GM12878 (cell line): ENCODE data around the gene UMOD. TPM values are rescaled to one million over a fixed set of nuclear protein-coding genes. Genes with fewer than 3 reads are reported as not detected.

Source experiments
- ATAC-seq: fragments of 200-7000 bp; cut with Tn5 transposase; 3 replicates; pipeline ENCODE4 v1.9.1; 2020; ENCODE audit warnings: mild to moderate bottlenecking, moderate library complexity
- BruUV-seq: library from RNA; stranded (reverse); fragments of 400-500 nt; replicated peaks from 2 replicates; lab custom pipeline; 2021; lab: Mats Ljungman, UMichigan
- CTCF ChIA-PET: fragments of 300-600 bp; sonication (Branson Sonifier 250); formaldehyde crosslinking; extraction: SDS; loops from one replicate; lab custom pipeline; 2021; ENCODE audit warnings: inconsistent platforms; lab: Yijun Ruan, JAX
- POLR2A ChIA-PET: fragments of 350-600 bp; formaldehyde crosslinking; extraction: SDS; loops from one replicate; lab custom pipeline; 2021; ENCODE audit warnings: inconsistent platforms; lab: Charles Lee
- RAD21 ChIA-PET: fragments of 300-600 bp; sonication (Branson Sonifier 250); formaldehyde crosslinking; loops from one replicate; lab custom pipeline; 2023; ENCODE audit warnings: antibody characterized with exemption; ENCODE audit not compliant: unreplicated experiment; lab: Charles Lee
- SMC1A ChIA-PET: fragments of 300-600 bp; sonication (Branson Sonifier 250); formaldehyde crosslinking; loops from one replicate; lab custom pipeline; 2023; ENCODE audit not compliant: unreplicated experiment, uncharacterized antibody; lab: Charles Lee
- DNase-seq: peaks from one replicate; pipeline ENCODE4 v3.0.0-alpha.2; 2011; ENCODE audit warnings: low read depth, low spot score
- FAIRE-seq: peaks from 3 replicates; lab custom pipeline; 2011; peaks lifted over from hg19 to GRCh38; lab: Jason Lieb, UNC
- H2AFZ ChIP-seq: 2 replicates; pipeline ENCODE4 v1.6.0; 2011; ENCODE audit warnings: low read depth, low read length, control low read depth; ENCODE audit not compliant: control insufficient read depth
- H3K27ac ChIP-seq: 2 replicates; pipeline ENCODE4 v1.5.1; 2011; ENCODE audit warnings: control low read depth; ENCODE audit not compliant: control insufficient read depth, insufficient read depth
- H3K27me3 ChIP-seq, 2 experiments: replicated peaks in 1 of 2; 2 replicates each; pipeline versions ENCODE4 v1.6.0 to v1.6.1; 2011; ENCODE audit warnings: low read length in 1 of 2; ENCODE audit not compliant: control insufficient read depth in 2 of 2, insufficient read depth in 2 of 2
- H3K36me3 ChIP-seq, 2 experiments: 2 replicates each; pipeline ENCODE4 v1.5.1; 2011; ENCODE audit warnings: low read length in 1 of 2; ENCODE audit not compliant: control insufficient read depth in 2 of 2, insufficient read depth in 2 of 2
- H3K4me1 ChIP-seq: 2 replicates; pipeline ENCODE4 v1.6.1; 2011; ENCODE audit warnings: mild to moderate bottlenecking, low read length, moderate library complexity, mixed read lengths; ENCODE audit not compliant: control insufficient read depth, insufficient read depth
- H3K4me2 ChIP-seq: 2 replicates; pipeline ENCODE4 v1.6.0; 2011; ENCODE audit warnings: control low read depth; ENCODE audit not compliant: control insufficient read depth, insufficient read depth
- H3K4me3 ChIP-seq: fragments of 200-600 bp; sonication (generic); 2 replicates; pipeline ENCODE4 v1.5.1; 2016
- H3K79me2 ChIP-seq: 2 replicates; pipeline ENCODE4 v1.6.0; 2011; ENCODE audit warnings: low read length; ENCODE audit not compliant: control insufficient read depth, insufficient read depth
- H3K9ac ChIP-seq: 2 replicates; pipeline ENCODE4 v1.8.0; 2011; ENCODE audit warnings: low read length, control low read depth, mixed read lengths; ENCODE audit not compliant: control insufficient read depth, insufficient read depth
- H3K9me3 ChIP-seq: replicated peaks from 3 replicates; pipeline ENCODE4 v1.5.1; 2011; ENCODE audit warnings: mild to moderate bottlenecking, low read length; ENCODE audit not compliant: control insufficient read depth, insufficient read depth
- H4K20me1 ChIP-seq: 2 replicates; pipeline ENCODE4 v1.6.0; 2011; ENCODE audit not compliant: control insufficient read depth, insufficient read depth
- BACH1 ChIP-seq: fragments of 450-650 bp; IDR thresholded peaks from 2 replicates; pipeline ENCODE4 v1.6.1; 2017; ENCODE audit warnings: mild to moderate bottlenecking, borderline replicate concordance
- CBX5 ChIP-seq: sonication (generic); IDR thresholded peaks from 2 replicates; pipeline ENCODE4 v1.6.1; 2016; ENCODE audit warnings: low read depth, moderate library complexity, mild to moderate bottlenecking, inconsistent platforms
- CTCF ChIP-seq, 3 experiments: IDR thresholded peaks in 2 of 3; conservative IDR thresholded peaks in 1 of 3; 2 replicates each; pipeline ENCODE4 v1.5.1; 2011; ENCODE audit warnings: low read depth in 3 of 3, low read length in 3 of 3, mild to moderate bottlenecking in 3 of 3, control low read depth in 2 of 3, moderate library complexity in 2 of 3, inconsistent platforms in 1 of 3, mixed read lengths in 1 of 3; ENCODE audit not compliant: control insufficient read depth in 2 of 3, insufficient read depth in 1 of 3; ENCODE audit errors: extremely low read depth in 1 of 3
- EZH2 ChIP-seq: IDR thresholded peaks from 2 replicates; pipeline ENCODE4 v1.6.1; 2012; ENCODE audit warnings: low read depth, mild to moderate bottlenecking, control low read depth, inconsistent platforms, low read length, borderline replicate concordance; ENCODE audit not compliant: control insufficient read depth
- JUNB ChIP-seq: IDR thresholded peaks from 2 replicates; pipeline ENCODE4 v1.6.1; 2016; ENCODE audit warnings: antibody characterized with exemption, mild to moderate bottlenecking
- PAX5 ChIP-seq: IDR thresholded peaks from 2 replicates; pipeline ENCODE4 v1.6.1; 2011; ENCODE audit warnings: low read depth, low read length, borderline replicate concordance
- PAX8 ChIP-seq: fragments of 450-650 bp; IDR thresholded peaks from 2 replicates; pipeline ENCODE4 v1.6.1; 2017; ENCODE audit warnings: mild to moderate bottlenecking, moderate library complexity
- POU2F2 ChIP-seq: IDR thresholded peaks from 3 replicates; pipeline ENCODE4 v1.6.1; 2011; ENCODE audit warnings: low read depth, mild to moderate bottlenecking, low read length, borderline replicate concordance
- RCOR1 ChIP-seq: conservative IDR thresholded peaks from 2 replicates; pipeline ENCODE4 v1.6.1; 2012; ENCODE audit warnings: low read depth, low read length, improper control_type of control experiment
- RFX5 ChIP-seq: IDR thresholded peaks from 2 replicates; pipeline ENCODE4 v1.6.1; 2011; ENCODE audit warnings: low read depth, low read length, improper control_type of control experiment
- SIX5 ChIP-seq: IDR thresholded peaks from 2 replicates; pipeline ENCODE4 v1.6.1; 2011; ENCODE audit warnings: mild to moderate bottlenecking, low read depth, low read length, moderate library complexity; ENCODE audit not compliant: severe bottlenecking
- SP1 ChIP-seq: IDR thresholded peaks from one replicate; pipeline ENCODE4 v1.6.1; 2011; ENCODE audit warnings: low read depth, low read length
- YBX1 ChIP-seq: fragments of 450-650 bp; IDR thresholded peaks from 2 replicates; pipeline ENCODE4 v1.6.1; 2016; ENCODE audit warnings: antibody characterized with exemption
- ZBED1 ChIP-seq: IDR thresholded peaks from 2 replicates; pipeline ENCODE4 v1.6.1; 2016; ENCODE audit warnings: borderline replicate concordance
- WGBS: methylation state at CpG from one replicate; pipeline ENCODE4 v1.1.6; 2016; ENCODE audit warnings: low lambda C conversion rate; ENCODE audit not compliant: insufficient replicate concordance, insufficient coverage; ENCODE audit errors: missing lambda C conversion rate; 5-methylcytosine and 5-hydroxymethylcytosine counted together
- in situ Hi-C: fragments of 300-500 bp; cut with MboI; formaldehyde crosslinking; loops from 9 replicates; pipeline ENCODE4 v1.14.3; 2018; ENCODE audit warnings: mixed read lengths
- intact Hi-C: fragments of 100-400 bp; cut with micrococcal nuclease; formaldehyde crosslinking; loops from one replicate; pipeline ENCODE4 v1.14.2; 2022; ENCODE audit not compliant: unreplicated experiment
- polyA plus RNA-seq, 11 experiments: library from polyadenylated mRNA; depleted of rRNA in 4 of 11; unstranded in 6 of 11; stranded (reverse) in 5 of 11; fragments of >200 nt; fragmentation: Nextera tagmentation in 4 of 11; fragmentation: Illumina TruSeq in 1 of 11; extraction: Ambion mirVana in 4 of 11; extraction: Trizol in 1 of 11; gene quantifications; 1 replicate in 1 of 11; 2 replicates in 10 of 11; pipeline versions ENCODE4 v1.2.1 to v1.2.3, GENCODE V29; 2011 to 2016; ENCODE audit warnings: inconsistent platforms in 2 of 11, missing spikeins in 2 of 11, low read depth in 1 of 11
- total RNA-seq, 4 experiments: library from RNA; depleted of rRNA in 3 of 4; stranded (reverse); fragments of >200 nt in 3 of 4; fragmentation: Illumina TruSeq in 1 of 4; extraction: Trizol in 1 of 4; gene quantifications; 2 replicates each; pipeline versions ENCODE4 v1.2.1 to v1.2.3, GENCODE V29; 2013 to 2021
- TF ChIP-seq, protein P1 (sequence below): IDR thresholded peaks from 2 replicates; pipeline ENCODE4 v1.6.1; 2012; ENCODE audit warnings: improper control_type of control experiment, low read depth, low read length; ENCODE audit not compliant: insufficient replicate concordance

Gene UMOD
- total and polyA plus RNA-seq, 10 of the 15 experiments (the other 5 are each of a cell fraction or from before 2014, with no cell fraction given) = not detected

DNA sequence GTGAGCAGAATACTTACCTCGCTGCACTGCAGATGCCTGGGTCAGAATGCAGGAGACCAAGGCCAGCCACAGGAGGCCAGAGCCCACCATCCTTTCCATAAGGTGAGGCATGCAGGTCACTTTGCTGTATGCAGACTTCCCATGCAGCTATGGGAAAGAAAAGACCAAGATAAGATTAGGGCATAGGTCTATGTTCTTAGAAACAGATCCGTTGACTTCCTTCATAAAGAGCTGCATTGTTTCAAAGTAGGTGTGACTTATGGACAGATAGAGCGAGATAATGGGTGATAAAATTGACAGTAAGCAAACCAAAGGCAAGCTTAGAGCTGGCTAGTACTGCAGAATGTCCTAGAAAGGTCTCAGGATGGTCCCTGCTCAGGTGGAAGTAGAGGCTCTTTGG is 26.2 kb downstream of the UMOD start:
- DNase-seq = no peak
- no peak for TF ChIP-seq CTCF (IDR thresholded peaks at IDR 0.05 in 2 of 3, conservative IDR thresholded peaks at IDR 0.05 in 1 of 3; ENCODE audit: control insufficient read depth in 2 of 3, extremely low read depth in 1 of 3, insufficient read depth in 1 of 3, low read depth in 3 of 3, low read length in 3 of 3)
- no peak for TF ChIP-seq CBX5
- no peak for TF ChIP-seq ZBED1
- no peak for TF ChIP-seq POU2F2
- TF ChIP-seq BACH1 = no peak
- no peak for TF ChIP-seq YBX1
- no peak for TF ChIP-seq JUNB
- TF ChIP-seq SP1 = no peak
- no peak for TF ChIP-seq SIX5
- TF ChIP-seq EZH2 = no peak
- TF ChIP-seq PAX8 = no peak
- no peak for TF ChIP-seq PAX5
- TF ChIP-seq RFX5 = no peak
- TF ChIP-seq, protein P1, sequence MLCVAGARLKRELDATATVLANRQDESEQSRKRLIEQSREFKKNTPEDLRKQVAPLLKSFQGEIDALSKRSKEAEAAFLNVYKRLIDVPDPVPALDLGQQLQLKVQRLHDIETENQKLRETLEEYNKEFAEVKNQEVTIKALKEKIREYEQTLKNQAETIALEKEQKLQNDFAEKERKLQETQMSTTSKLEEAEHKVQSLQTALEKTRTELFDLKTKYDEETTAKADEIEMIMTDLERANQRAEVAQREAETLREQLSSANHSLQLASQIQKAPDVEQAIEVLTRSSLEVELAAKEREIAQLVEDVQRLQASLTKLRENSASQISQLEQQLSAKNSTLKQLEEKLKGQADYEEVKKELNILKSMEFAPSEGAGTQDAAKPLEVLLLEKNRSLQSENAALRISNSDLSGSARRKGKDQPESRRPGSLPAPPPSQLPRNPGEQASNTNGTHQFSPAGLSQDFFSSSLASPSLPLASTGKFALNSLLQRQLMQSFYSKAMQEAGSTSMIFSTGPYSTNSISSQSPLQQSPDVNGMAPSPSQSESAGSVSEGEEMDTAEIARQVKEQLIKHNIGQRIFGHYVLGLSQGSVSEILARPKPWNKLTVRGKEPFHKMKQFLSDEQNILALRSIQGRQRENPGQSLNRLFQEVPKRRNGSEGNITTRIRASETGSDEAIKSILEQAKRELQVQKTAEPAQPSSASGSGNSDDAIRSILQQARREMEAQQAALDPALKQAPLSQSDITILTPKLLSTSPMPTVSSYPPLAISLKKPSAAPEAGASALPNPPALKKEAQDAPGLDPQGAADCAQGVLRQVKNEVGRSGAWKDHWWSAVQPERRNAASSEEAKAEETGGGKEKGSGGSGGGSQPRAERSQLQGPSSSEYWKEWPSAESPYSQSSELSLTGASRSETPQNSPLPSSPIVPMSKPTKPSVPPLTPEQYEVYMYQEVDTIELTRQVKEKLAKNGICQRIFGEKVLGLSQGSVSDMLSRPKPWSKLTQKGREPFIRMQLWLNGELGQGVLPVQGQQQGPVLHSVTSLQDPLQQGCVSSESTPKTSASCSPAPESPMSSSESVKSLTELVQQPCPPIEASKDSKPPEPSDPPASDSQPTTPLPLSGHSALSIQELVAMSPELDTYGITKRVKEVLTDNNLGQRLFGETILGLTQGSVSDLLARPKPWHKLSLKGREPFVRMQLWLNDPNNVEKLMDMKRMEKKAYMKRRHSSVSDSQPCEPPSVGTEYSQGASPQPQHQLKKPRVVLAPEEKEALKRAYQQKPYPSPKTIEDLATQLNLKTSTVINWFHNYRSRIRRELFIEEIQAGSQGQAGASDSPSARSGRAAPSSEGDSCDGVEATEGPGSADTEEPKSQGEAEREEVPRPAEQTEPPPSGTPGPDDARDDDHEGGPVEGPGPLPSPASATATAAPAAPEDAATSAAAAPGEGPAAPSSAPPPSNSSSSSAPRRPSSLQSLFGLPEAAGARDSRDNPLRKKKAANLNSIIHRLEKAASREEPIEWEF = no peak
- TF ChIP-seq RCOR1 = no peak
- no peak for FAIRE-seq
- Histone ChIP-seq H3K4me3 (no peak overlapping the region), H3K27me3 (no peaks in the 10 kb centered on the region), H3K9ac (no peak overlapping the region), H3K4me1 (no peaks in the 10 kb centered on the region), H4K20me1 (no peaks in the 10 kb centered on the region), H3K36me3 (no peaks in the 10 kb centered on the region), H2AFZ (no peak overlapping the region), H3K4me2 (no peak overlapping the region), H3K79me2 (no peaks in the 10 kb centered on the region), H3K9me3 (no peaks in the 10 kb centered on the region), H3K27ac (no peak overlapping the region)
- ATAC-seq = no peak
- SMC1A ChIA-PET = no interaction called here
- in situ Hi-C loops (no loop called here), intact Hi-C loops (no loop called here)
- CTCF ChIA-PET = no interaction called here
- RAD21 ChIA-PET = no interaction called here
- POLR2A ChIA-PET = no interaction called here
- no TSS peak for BruUV-seq
- WGBS = 0% methylated on average over 3 of the region's 3 CpGs
